Activated CD4-positive, alpha-beta T cell treated with anti-CD3 and anti-CD28 coated beads, Interleukin-2, amount 10 ng/mL, durations not matched to agents 7 days and 5 days (primary cell): ENCODE measurements around the gene HOXA13. TPM values are rescaled to one million over a fixed set of nuclear protein-coding genes. Genes with fewer than 3 reads are reported as not detected.

Experiments
- CTCF ChIA-PET: fragments of 350-600 bp; sonication (Branson Sonifier 250); formaldehyde crosslinking; loops from one replicate; lab custom pipeline; 2021; ENCODE audit warnings: antibody characterized with exemption; lab: Charles Lee
- POLR2A ChIA-PET: fragments of 350-600 bp; sonication (Branson Sonifier 250); formaldehyde crosslinking; loops from one replicate; lab custom pipeline; 2021; ENCODE audit warnings: antibody characterized with exemption; lab: Charles Lee
- DNase-seq: peaks from one replicate; pipeline ENCODE4 v3.0.0-alpha.2; 2020
- H3K27ac Mint-ChIP-seq: one replicate; pipeline ENCODE4 v1.8.0; 2021; ENCODE audit warnings: mild to moderate bottlenecking, moderate library complexity, mixed read lengths
- H3K27me3 Mint-ChIP-seq: one replicate; pipeline ENCODE4 v1.8.0; 2021; ENCODE audit warnings: mixed read lengths
- H3K36me3 Mint-ChIP-seq: one replicate; pipeline ENCODE4 v1.8.0; 2021; ENCODE audit warnings: low read depth, mixed read lengths
- H3K4me1 Mint-ChIP-seq: one replicate; pipeline ENCODE4 v1.8.0; 2021; ENCODE audit warnings: mixed read lengths
- H3K4me3 Mint-ChIP-seq: one replicate; pipeline ENCODE4 v1.8.0; 2021; ENCODE audit warnings: mild to moderate bottlenecking, moderate library complexity, mixed read lengths
- H3K9me3 Mint-ChIP-seq: one replicate; pipeline ENCODE4 v1.8.0; 2021; ENCODE audit warnings: mixed read lengths
- total RNA-seq, 2 experiments: library from RNA; stranded (reverse); gene quantifications; one replicate each; pipeline ENCODE4 v1.2.3, GENCODE V29; 2021

The HOXA13 gene
- not detected for total RNA-seq

DNA sequence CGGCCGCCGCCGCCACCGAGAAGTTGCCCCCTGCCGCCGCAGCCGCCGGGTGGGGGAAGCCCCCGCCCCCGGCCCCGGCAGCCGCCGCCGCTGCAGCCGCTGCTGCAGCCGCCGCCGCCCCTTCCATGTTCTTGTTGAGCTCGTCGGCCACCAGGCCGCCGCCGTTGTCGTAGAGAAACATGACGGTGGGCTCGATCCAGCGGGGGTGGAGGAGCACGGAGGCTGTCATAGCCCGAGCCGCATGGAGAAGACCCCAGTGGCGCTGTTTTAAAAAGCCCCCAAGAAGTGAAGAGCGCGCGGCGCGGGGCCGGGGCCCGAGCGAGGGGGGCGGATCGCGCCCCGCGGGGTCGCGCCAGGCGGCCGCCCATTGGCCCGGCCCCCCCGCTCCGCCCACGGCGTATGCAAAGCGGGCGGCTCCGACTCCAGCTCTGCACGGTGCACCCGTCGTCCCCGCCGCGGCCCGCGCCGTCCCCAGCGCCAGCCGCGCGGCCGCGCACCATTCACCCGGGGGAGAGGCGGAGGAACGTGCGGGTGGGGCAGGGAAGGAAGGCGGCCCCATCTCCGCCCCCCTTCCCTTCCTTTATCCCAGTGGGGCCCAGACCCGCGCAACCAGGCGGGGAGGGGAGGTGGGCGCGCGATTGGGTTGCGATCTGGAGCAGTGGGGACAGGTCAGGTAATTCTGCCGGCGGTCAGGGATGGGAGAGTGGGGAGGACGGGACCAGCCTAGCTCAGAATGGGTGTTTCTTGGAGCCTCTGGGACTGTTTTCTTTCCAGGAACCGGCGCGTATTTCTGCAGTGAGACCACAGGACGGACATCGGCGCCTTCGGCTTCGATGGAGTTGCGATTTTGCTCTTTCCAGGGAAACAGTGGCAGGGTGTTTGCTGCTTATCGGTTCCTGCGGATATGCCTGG lies at the start of gene HOXA13:
Gene HOXA13 (minus strand): TSS at position 243 of the 912 bp plus-strand sequence. CDS start 14 bp downstream, at position 229.
- H3K27me3 Mint-ChIP-seq, result peaks cover 86% of the 10 kb centered on the region
- peak within 1 kb of the TSS; percentile 62 for H3K27ac Mint-ChIP-seq
- peaks cover 2% of the 10 kb centered on the region for H3K36me3 Mint-ChIP-seq
- CTCF ChIA-PET, result interaction anchor here (1.0 to 2.1 kb wide), 7 partner anchors 13 to 49 kb away, joined by 3 to 9 read pairs (median 4); partner anchors contain the start of gene EVX1
- DNase-seq, result no peak
- H3K4me1 Mint-ChIP-seq, result peaks cover 19% of the 10 kb centered on the region
- POLR2A ChIA-PET, result interaction anchor here (0.6 kb wide), 1 partner anchor 896 kb away, joined by 4 read pairs; no protein-coding TSS in a partner anchor
- H3K4me3 Mint-ChIP-seq, result peak within 1 kb of the TSS; percentile 60
- no peaks in the 10 kb centered on the region for H3K9me3 Mint-ChIP-seq

DNA sequence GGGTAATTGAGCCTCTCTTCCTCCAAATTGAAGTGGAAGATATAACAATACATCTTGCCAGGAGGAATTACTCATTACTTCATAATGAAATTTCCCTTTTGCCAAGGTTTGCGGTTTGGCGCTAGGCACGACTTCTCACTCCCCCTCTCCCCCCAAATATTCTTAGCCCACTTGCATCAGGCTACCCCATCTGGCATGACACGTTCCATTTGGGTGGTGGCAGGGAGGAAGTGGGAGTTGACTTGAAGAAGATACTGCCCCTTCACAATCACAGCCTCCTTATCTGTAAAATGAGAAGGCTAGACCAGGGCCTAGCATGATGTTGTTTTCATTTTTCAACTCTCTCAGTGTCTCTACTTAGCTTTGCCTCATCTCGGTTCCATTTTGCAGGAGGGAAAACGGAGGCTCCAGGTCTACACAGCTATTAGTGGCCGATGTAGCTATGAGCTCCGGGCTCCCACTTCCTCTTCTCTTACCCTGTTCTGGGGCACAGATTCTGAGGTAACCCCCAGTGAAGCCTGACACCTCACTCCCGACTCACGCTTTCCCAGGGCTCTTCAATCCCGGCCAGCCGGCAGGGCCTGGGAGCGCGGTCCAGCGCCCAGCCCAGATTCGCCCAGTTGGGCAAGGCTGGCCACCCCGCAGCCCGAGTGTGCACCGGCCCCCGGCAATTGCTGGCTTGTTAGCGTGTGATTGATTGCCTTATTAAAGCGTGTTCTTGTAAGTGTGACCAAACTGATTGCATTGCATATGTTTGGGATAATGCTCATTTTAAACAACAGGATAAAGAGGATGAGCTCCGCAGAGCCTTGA lies 49.2 kb upstream of the HOXA13 start:
- Mint-ChIP-seq H3K9me3 (peaks cover 2% of the 10 kb centered on the region), H3K27ac (no peak overlapping the region), H3K4me3 (no peak overlapping the region), H3K4me1 (peaks cover 2% of the 10 kb centered on the region), H3K27me3 (peaks cover 91% of the 10 kb centered on the region), H3K36me3 (peaks cover 3% of the 10 kb centered on the region)
- no peak for DNase-seq
- POLR2A ChIA-PET, result no interaction called here
- CTCF ChIA-PET, result no interaction called here

DNA sequence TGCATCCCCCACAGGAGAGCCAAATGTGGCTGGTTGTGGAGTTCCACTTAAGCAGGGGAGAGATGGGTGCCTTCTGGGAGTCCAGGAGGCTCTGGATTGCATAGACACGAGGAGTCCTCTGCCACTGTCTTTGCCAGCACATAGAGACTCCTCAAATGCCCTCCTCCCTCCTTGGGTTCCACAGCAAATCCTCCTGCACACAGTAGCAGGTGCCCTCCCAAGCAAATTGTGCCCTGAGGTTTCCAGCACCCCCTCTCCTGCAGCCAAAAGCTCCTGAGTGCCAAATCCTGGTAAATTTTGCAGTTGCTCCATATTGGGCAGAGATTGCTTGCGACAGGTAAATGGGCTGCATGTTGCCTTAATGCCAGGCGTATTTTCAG lies 48.5 kb upstream of the HOXA13 start:
- H3K27me3 Mint-ChIP-seq, result peaks cover 91% of the 10 kb centered on the region
- ChIA-PET CTCF (no interaction called here), POLR2A (no interaction called here)
- H3K4me3 Mint-ChIP-seq, result no peak overlapping the region
- H3K27ac Mint-ChIP-seq, result no peak overlapping the region
- H3K4me1 Mint-ChIP-seq, result peaks cover 2% of the 10 kb centered on the region
- peaks cover 3% of the 10 kb centered on the region for H3K36me3 Mint-ChIP-seq
- DNase-seq, result no peak
- H3K9me3 Mint-ChIP-seq, result peaks cover 2% of the 10 kb centered on the region

GRCh38 chr7:27247452-27248426 lies 47.8 kb upstream of the HOXA13 start:
- Mint-ChIP-seq H3K27ac (no peak overlapping the region), H3K9me3 (peaks cover 2% of the 10 kb centered on the region), H3K36me3 (peaks cover 3% of the 10 kb centered on the region), H3K27me3 (peaks cover 88% of the 10 kb centered on the region), H3K4me3 (no peak overlapping the region), H3K4me1 (peaks cover 2% of the 10 kb centered on the region)
- ChIA-PET CTCF (no interaction called here), POLR2A (no interaction called here)
- DNase-seq, result no peak

DNA sequence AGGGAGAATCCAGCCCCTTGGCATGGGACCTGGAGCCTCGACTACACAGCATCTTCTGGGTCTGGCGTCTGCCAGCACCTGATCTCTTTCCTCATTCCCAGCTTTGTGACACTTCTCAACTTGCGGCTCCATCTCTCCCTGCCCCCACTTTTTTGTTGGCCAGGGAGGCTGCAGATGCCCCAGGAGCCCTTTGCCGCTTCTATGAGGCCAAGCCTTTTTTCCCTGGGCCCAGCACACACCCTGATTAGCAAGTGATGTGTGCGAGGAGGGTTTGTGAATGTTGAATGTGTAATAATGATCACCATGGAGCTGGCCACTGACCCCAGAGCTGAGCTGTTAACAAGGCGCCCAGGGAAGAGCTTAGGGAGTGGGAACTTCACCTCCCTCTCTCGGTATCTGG lies 47.1 kb upstream of the HOXA13 start:
- peaks cover 88% of the 10 kb centered on the region for H3K27me3 Mint-ChIP-seq
- H3K4me3 Mint-ChIP-seq, result no peak overlapping the region
- peaks cover 4% of the 10 kb centered on the region for H3K36me3 Mint-ChIP-seq
- ChIA-PET POLR2A (no interaction called here), CTCF (no interaction called here)
- peaks cover 2% of the 10 kb centered on the region for H3K9me3 Mint-ChIP-seq
- DNase-seq, result no peak
- no peak overlapping the region for H3K27ac Mint-ChIP-seq
- peaks cover 6% of the 10 kb centered on the region for H3K4me1 Mint-ChIP-seq

DNA sequence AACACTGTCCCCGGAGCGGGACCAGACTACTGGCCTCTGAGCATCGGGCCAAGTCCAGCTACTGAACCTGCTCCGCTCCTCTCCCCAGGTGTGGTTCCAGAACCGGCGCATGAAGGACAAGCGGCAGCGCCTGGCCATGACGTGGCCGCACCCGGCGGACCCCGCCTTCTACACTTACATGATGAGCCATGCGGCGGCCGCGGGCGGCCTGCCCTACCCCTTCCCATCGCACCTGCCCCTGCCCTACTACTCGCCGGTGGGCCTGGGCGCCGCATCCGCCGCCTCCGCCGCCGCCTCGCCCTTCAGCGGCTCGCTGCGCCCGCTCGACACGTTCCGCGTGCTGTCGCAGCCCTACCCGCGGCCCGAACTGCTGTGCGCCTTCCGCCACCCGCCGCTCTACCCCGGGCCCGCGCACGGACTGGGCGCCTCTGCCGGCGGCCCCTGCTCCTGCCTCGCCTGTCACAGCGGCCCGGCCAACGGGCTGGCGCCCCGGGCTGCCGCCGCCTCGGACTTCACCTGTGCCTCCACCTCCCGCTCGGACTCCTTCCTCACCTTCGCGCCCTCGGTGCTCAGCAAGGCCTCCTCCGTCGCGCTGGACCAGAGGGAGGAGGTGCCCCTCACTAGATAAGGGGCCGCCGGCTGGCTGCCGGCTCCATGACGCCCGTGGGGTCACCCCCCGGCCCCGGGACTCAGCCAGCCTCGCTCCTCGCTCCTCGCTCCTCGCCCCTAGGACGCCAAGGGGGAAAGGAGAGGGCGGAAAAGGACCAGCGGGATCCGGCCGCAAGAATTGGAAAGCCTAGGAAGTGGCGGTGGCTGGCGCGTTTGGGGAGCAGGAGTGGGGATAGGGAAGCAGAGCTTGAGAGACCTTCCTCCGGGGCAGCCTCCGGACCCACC lies 46.2 kb upstream of the HOXA13 start:
- CTCF ChIA-PET, result no interaction called here
- POLR2A ChIA-PET, result no interaction called here
- H3K4me3 Mint-ChIP-seq, result no peak overlapping the region
- H3K27me3 Mint-ChIP-seq, result peaks cover 92% of the 10 kb centered on the region
- peaks cover 4% of the 10 kb centered on the region for H3K36me3 Mint-ChIP-seq
- peaks cover 5% of the 10 kb centered on the region for H3K4me1 Mint-ChIP-seq
- peaks cover 1% of the 10 kb centered on the region for H3K9me3 Mint-ChIP-seq
- no peak overlapping the region for H3K27ac Mint-ChIP-seq
- DNase-seq, result no peak

- Mint-ChIP-seq H3K27me3 (peaks cover 92% of the 10 kb centered on the region), H3K36me3 (peaks cover 4% of the 10 kb centered on the region), H3K4me1 (peaks cover 4% of the 10 kb centered on the region), H3K9me3 (no peaks in the 10 kb centered on the region), H3K4me3 (no peak overlapping the region), H3K27ac (no peak overlapping the region)
- no peak for DNase-seq
- ChIA-PET CTCF (no interaction called here), POLR2A (no interaction called here)
Measured at GRCh38 chr7:27245124-27245797, 45.4 kb upstream of the HOXA13 start.

DNA sequence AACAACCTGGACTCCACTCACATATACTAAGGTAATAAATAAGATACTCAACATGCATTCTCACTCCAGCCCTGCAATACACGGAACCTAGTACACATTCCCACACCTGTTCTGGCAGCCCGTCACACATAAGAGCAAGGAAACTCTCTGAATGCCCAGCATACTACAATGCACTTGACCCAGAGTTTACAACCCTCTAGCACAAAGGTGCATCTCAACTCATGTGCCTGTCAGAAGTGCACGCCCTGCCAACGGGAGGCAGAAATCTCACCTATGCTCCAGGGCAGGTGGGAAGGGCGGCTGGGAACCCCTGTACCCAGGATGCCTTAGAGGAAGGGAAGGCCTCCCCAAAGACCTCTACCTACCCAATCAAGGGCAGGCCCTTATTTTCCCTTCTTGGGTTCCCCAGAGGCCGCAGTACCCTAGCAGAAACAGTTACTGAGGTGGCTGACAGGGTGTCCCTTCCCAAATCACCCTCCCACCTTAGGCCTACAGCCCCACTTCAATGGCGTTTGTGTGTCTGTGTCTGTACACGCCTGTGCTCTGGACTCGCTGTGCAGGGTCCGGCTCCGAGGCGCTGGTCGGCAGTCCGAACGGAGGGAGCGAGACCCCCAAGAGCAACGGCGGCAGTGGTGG lies 44.7 kb upstream of the HOXA13 start:
- H3K27ac Mint-ChIP-seq, result peak overlapping the region; percentile 5

GRCh38 chr7:27243340-27244163 lies 43.7 kb upstream of the HOXA13 start:
- POLR2A ChIA-PET, result no interaction called here
- Mint-ChIP-seq H3K27me3 (peaks cover 90% of the 10 kb centered on the region), H3K27ac (no peak overlapping the region), H3K4me3 (peak overlapping the region; percentile 43), H3K36me3 (peaks cover 4% of the 10 kb centered on the region), H3K4me1 (peaks cover 7% of the 10 kb centered on the region), H3K9me3 (no peaks in the 10 kb centered on the region)
- CTCF ChIA-PET, result interaction anchor here (0.6 to 1.6 kb wide), 3 partner anchors 41 to 84 kb away, joined by 3 to 6 read pairs (median 4); partner anchors contain the start of gene HOXA9
- DNase-seq, result no peak

More for the DNA sequence above, 44.7 kb upstream of the HOXA13 start:
- peaks cover 4% of the 10 kb centered on the region for H3K36me3 Mint-ChIP-seq
- no peaks in the 10 kb centered on the region for H3K9me3 Mint-ChIP-seq
- H3K4me3 Mint-ChIP-seq, result no peak overlapping the region
- POLR2A ChIA-PET, result no interaction called here
- H3K4me1 Mint-ChIP-seq, result peaks cover 4% of the 10 kb centered on the region
- CTCF ChIA-PET, result no interaction called here
- H3K27me3 Mint-ChIP-seq, result peaks cover 92% of the 10 kb centered on the region
- no peak for DNase-seq
